Neural progenitor cell (in vitro differentiated cells): ENCODE results near the gene HSD11B1L.

ENCODE experiments used
- EZH2 ChIP-seq: fragments of 200-600 bp; sonication (generic); IDR thresholded peaks from 2 replicates; pipeline ENCODE4 v1.6.1; 2017; ENCODE audit warnings: antibody characterized with exemption, mild to moderate bottlenecking, moderate library complexity
- TF ChIP-seq, protein P1 (sequence below): fragments of 200-600 bp; sonication (generic); IDR thresholded peaks from 2 replicates; pipeline ENCODE4 v1.5.1; 2017; ENCODE audit warnings: antibody characterized with exemption, mild to moderate bottlenecking

GRCh38 chr19:5632657-5633056 lies 48.2 kb upstream of the HSD11B1L start:
- TF ChIP-seq, protein P1, sequence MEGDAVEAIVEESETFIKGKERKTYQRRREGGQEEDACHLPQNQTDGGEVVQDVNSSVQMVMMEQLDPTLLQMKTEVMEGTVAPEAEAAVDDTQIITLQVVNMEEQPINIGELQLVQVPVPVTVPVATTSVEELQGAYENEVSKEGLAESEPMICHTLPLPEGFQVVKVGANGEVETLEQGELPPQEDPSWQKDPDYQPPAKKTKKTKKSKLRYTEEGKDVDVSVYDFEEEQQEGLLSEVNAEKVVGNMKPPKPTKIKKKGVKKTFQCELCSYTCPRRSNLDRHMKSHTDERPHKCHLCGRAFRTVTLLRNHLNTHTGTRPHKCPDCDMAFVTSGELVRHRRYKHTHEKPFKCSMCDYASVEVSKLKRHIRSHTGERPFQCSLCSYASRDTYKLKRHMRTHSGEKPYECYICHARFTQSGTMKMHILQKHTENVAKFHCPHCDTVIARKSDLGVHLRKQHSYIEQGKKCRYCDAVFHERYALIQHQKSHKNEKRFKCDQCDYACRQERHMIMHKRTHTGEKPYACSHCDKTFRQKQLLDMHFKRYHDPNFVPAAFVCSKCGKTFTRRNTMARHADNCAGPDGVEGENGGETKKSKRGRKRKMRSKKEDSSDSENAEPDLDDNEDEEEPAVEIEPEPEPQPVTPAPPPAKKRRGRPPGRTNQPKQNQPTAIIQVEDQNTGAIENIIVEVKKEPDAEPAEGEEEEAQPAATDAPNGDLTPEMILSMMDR = no peak
- TF ChIP-seq EZH2 = no peak
